ENCODE data around the gene IGSF8.
"Not testable (repeated sequence)": the region's sequence is repeated elsewhere in the genome, so short reads cannot be mapped to it uniquely, and the experiment has no call there.

IGSF8 gene

DNA sequence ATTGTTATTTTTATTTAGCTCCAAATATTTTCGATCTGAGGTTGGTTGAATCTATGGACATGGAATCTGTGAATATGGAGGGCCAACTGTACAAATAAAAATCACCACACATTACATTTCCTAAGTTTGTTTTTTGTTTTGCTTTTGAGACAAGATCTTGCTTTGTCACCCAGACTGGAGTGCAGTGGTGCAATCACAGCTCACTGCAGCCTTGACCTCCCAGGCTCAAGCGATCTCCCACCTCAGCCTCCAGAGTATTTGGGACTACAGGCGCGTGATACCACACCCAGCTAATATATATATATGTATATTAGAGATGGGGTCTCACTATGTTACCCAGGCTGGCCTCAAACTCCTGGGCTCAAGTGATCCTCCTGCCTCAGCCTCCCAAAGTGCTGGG is 27.9 kb upstream of the IGSF8 start:
- DNase-seq, result not testable (repeated sequence)

DNA sequence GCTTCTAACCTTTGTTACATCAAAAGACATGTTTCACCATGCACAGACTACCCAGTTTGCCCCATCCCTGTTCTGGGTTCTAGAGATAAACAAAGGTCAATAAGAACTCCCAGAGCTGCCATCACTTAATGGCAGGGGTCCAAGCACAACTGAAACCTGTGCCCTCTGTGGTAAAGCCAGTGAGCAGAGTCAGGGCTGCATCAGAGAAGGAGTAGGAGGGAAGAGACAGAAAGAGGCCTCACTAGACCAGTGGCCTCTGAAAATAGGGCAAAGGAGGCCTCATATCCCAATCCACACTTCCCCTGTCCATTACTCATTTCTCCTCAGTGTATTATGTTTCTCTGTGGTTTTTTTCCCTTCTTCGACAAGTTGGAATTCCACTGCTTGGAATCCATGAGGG is 27.3 kb upstream of the IGSF8 start:
- no peak for DNase-seq

DNA sequence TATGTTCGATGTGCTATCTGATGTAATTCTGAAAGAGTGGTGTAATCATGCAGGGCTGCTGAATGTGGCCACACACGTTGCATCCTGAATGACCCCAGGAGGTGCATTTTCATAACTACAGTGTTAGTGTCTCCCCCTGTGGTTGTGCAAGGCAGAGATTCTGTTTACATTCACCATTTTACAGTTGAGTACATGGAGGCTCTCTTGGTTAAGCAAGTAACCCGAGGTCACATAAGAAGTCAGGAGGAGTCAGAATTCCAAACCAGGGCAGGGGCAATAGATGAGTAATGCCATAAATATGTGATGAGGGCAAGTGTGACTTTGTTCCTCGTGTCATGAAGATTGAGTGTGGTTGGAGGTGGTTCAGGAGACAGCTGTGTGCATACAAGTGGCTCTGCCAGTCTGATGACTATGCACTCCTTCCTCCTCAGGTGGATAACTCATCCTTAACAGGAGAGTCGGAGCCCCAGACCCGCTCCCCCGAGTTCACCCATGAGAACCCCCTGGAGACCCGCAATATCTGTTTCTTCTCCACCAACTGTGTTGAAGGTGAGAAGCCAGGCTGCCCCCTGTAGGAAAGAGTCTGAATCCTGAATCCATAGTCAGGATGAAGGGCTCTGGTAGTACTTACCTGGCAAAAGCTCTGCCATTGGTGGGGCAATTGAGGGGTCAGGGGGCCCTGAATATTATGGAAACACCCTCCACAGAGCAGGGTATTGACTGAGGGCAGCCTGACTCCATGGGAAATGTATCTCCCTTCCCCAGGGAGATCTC is 26.5 kb upstream of the IGSF8 start:
- DNase-seq, result no peak

DNA sequence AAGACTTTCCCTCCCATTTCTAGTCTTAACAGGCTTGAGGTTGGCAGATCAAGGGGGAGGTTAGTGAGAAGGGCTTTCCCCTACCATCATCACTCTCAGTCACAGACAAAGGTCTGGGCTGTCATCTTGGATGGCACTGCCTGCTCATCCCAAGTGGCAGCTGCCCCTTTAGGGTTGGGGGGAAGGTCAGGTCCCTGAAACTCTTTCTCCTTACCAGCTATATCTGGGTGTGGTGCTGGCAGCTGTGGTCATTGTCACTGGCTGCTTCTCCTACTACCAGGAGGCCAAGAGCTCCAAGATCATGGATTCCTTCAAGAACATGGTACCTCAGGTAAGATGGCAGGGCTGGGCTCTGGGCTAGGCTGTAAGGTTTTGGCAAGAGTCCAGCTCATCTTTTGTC is 25.3 kb upstream of the IGSF8 start:
- no peak for DNase-seq

DNA sequence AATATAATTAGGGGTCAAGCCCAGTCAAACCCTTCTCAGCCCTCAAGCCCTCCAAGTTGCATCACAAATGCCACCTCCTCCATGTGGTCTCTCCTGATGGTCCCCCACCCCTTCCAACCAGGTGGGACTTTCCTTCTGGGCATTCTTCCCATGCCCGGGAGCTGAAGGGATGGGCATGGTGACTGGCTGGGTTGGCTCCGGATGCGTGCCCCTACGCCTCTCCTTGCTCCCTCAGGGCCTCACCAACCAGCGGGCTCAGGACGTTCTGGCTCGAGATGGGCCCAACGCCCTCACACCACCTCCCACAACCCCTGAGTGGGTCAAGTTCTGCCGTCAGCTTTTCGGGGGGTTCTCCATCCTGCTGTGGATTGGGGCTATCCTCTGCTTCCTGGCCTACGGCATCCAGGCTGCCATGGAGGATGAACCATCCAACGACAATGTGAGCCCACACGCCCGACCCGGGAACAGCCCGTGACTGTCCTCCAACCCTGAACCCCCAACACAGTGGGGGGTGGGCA is 24.6 kb upstream of the IGSF8 start:
- DNase-seq, result no peak

DNA sequence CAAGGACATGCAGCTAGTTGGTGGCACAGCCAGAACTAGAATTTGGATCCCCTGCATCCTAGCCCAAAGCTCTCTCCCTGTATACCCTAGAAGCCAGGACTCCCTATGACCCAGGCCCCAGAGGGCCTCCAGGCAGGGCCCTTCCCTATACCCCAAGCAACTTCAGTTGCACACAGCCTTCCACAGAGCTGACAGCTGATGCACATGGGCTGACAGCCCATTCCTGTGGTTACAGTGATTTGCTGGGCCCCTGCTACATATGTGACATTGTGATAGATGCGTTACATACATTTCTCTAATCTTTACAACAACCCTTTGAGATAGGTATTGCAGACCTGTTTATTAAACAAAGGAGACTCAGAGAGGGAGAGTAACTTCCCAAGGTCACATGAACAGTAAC is 23.0 kb upstream of the IGSF8 start:
- no peak for DNase-seq

DNA sequence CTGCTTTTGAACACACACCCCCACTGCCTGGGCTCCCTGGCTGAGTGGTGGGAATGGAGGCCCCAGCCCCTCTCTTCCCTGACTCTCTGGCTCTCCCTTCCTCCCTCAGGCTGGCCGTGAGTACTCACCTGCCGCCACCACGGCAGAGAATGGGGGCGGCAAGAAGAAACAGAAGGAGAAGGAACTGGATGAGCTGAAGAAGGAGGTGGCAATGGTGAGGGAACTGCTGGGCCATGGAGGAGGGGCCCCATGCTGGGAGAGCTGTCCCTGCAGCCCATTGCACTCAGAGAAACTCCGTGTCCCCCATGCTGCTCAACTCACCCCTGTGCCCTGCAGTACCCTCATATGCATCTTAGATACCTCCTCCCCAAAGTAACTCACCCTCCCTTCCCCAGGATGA is 22.4 kb upstream of the IGSF8 start:
- DNase-seq, result no peak

DNA sequence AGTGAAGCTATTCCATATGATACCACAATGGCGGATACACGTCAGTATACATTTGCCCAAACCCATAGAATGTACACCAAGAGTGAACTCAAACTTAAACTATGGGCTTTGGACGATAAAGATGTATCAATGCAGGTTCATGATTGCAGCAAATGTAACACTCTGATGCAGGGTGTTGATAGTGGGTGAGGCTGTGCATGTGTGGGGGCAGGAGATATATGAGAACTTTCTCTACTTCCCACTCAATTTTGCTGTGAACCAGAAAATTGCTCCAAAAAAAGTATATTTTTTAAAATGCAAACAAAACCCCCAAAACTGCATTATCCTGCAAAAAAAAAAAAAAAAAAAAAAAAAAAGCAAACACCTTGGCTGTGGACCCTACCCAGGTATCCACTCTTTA is 20.5 kb upstream of the IGSF8 start:
- no peak for DNase-seq

DNA sequence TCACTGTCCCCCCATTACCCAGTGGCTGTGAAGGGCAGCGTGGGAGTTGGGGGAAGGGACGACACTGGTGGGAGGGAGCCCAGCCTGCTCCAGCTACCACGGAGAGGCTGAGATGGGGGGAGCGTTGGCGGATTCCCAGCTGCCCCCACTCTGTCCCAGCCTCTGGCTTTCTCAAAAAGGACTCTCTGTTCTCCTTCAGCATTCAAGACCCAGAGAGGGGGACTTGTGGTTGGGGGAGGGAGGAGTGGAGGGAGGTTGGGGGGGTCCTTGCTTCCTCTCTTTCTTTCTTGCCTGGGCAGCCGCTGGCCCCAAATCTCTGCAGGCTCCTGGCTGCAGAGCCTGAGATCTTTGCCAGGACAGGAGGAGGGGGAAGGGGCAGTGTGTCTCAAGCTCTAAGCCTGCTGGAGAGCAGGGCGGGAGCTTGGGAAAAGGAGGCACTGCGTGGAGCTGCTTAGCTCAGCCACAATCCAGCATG is 19.3 kb upstream of the IGSF8 start:
- no peak for DNase-seq

DNA sequence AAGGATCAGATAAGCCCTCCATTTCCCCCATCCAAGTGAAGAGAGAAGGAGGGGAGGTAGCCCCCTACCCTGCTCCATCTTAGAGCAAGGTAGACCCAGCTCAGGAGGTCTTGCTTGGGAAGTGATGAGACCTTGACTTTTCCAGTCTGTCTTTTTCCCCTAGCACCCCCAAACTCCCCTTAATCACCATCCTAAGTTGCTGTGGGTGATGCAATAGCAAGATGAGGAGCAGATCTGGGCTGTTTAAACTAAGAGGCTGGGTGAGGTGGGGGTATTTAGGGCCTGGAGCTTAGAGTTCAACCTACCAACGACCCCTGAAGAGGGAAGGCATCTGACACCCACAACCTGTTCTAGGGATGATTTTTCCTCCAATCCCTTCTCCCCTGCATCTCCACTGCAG is 18.9 kb upstream of the IGSF8 start:
- no peak for DNase-seq

DNA sequence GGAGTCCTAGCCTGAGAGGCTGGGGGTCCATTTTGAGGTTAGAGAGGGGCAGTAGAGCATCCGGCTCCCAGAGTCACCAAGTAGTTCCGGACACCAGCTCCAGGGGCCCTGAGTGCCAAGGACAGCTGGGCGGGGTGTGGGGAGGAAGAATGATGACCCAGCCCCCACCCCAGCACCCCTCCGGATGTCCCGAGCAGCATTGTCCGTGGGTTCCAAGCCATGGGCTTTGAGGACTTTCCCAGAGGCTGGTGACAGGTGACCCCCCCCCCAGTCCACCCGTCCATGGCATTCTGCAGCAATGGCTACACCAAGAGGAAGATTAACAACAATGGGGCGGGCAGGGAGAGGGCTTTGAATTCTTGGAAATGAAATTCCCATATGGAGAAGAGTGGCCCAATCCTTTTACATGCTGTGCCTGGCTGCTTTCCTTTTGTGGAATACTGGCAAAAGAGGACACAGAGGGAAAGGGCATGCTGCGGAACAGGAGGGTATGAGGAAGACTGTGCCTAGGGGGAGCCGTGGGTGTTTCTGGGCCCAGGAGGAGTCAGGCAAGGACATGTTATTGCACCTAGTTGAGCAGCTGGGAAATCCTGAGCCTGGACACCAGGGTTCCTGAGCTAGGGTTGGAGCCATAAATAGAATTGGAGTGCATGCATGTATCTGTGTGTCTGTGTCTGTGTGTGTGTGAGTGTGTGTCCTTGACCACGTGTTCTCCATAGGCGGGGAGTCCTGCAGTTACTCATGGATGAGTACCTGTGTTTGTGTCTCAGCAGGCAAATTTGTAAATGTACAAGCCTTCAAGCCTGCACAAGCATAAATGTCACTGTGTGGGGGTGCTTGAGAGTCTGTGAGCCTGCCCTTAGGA is 18.1 kb upstream of the IGSF8 start:
- DNase-seq, result no peak

DNA sequence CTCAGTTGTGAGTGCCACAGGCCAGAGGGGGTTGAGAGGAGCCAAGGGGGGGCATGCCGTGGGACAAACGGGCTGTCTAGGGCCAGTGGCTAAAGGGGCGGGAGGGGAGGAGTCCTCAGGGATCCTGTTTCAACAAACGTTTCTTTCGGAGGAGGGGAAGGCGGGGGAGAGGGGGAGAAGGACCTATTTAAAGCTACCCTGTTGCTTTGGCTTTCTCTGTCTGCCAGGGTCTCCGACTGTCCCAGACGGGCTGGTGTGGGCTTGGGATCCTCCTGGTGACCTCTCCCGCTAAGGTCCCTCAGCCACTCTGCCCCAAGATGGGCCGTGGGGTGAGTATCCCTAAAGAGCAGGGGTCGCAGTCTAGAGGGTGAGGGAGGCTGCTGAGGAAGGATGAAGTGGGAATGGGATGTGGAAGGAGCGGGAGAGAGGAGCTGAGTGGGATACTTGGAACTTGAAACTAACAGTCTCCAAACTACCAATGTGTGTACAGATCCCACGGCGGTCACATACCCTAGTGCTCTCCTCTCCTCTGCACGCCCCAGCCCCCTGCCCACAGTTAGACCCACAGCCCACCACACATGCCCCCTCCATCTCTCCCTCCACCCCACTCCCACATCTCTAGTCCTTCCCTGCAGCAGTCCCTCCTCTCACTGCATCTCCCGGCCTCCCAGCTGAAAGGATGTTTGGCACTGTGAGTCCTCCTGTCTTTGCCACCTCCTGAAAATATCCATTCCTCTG is 17.3 kb upstream of the IGSF8 start, which contains the start of gene ATP1A2:
TSS of gene ATP1A2 (plus strand) at position 215 of the 738 bp plus-strand sequence. CDS start at position 318, 103 bp downstream.
- DNase-seq, result no peak

DNA sequence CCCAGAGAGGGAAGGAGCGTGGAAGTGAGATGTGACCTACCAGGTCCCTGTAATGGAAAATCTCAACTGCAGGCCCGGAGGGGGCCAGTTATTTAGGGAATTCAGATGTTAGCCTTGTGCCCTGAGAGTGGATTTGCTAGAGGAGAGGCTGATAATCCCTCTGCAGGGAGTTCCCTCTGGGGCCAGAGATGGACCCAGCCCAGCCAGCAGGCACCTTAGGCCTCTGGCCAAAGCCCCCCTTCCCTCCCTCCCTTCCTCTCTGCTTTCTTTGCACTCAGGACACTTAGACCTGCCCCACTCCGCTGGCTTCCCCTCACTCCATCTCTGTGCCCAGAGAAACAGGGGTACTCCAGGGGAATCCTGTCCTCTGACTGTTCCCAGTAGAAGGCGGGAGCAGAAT is 15.7 kb upstream of the IGSF8 start:
- no peak for DNase-seq

DNA sequence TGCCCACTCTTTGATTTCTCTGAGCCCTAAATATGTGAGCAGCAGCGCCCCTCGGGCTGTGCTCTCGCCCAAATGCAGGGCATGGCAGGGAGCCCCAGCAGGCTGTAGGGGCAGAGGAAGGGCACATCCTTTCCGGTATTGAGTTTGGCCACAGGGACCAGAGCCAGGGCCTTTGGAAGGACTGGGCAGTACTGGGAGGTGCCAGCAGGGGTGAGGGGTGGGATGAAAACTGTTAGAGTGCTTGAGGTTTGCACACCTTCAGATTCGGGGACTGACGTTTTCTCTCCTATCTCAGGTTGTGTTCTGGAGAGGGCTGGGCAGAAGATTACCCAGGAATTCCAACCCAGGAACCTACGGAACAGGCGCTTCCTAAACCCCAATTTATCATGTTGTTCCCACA is 15.0 kb upstream of the IGSF8 start:
- no peak for DNase-seq

DNA sequence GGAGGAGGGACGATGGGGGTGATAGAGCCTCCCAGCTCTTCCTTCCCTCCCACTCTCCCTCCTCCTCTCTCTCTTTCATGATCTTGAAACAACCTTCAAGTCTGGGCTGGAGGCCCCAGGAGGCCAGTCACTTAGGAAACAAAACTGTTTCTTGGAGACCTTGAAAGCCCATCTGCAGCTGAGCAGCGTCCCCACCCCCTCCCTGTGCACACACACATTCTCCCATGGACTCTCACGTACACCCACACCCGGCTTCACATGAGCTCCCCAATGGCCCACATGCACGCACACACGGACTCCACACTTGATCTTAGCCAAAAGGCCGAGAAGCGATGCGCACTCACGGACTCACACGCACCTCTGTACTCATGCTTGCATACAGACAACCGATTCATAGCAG is 13.9 kb upstream of the IGSF8 start:
- no peak for DNase-seq

DNA sequence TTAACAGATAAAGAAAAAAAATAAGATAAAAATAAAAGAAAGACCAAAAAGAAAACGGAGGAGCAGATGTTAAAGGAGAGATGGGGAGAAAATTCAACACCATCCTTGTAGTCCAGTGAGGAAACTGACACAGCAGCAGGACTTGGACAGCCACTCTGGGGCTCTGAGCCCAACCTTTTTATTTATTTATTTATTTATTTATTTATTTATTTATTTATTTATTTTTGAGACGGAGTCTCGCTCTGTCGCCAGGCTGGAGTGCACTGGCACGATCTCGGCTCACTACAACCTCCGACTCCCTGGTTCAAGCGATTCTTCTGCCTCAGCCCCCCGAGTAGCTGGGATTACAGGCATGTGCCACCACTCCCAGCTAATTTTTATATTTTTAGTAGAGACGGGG is 13.0 kb upstream of the IGSF8 start:
- not testable (repeated sequence) for DNase-seq

DNA sequence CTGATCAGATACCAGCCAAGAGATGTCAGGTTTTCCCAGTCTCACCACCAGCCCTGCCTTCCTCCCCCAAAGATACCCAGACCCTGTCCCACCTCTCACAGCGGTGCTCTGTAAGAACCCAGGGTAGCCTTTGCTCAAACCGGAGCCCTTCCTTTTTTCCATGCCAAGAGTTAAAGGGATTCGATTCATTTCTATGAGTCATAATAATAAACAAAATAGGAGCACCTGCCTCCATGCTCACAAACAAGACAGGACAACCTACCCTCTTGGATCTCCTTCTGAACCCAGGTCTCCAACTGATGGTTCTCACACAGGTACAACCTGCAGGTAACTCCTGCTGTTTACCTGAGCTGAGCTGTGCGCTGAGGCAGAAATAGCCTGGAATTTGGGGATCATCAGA is 11.3 kb upstream of the IGSF8 start:
- DNase-seq, result no peak

DNA sequence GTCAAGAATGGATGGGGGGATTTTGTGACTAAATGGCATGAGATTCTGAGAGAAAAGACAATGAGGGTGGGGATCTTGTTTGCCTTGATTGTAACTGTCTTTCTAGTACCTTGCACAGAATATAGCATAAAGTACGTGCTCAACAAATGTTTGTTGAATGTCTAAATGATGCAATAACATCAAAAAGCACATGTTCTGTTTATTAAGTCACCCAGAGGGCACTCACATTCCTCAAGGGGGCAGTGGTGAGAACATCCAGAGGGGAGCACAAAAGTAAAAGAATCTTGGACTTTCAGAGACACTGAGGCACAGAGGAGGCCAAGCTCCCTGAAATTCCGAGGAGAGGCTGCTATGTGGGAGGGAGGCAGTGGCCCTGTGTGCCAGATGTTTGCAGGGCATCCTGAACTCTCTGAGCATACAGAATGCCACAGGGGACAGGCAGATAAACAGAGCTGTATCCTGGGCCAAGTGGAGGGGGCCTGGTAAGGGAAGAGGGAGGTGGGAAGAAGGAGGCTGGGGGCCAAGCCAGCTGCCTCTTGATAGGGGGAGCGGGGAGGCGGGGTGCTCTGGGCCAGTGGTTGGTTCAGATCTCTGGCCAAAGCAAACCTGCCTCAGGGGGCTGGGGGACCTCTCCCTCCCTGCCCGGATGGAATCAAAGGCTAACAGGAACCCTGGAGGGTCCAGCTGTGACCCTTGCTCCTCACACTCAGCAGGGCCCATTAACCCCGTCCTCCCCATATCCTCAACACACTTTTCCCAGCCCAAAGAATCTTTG is 10.7 kb upstream of the IGSF8 start:
- peak; percentile 54 for DNase-seq

DNA sequence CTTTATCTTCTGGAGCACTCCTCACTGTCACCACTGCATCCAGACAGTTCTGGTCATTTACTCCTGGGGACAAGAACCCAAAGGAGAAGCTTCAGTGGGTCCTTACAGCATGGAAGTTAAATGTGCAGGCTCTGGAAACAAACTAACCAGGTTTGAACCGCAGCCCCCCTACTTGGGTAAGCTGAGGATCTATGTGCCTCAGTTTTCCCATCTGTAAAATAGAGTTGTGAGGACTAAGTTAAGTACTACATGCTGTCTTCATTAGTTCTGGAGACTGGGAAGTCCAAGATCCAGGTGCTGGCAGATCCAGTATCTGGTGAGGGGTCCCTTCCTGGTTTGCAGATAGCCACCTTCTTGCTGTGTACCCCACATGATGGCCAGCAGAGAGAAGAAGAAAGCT is 9.1 kb upstream of the IGSF8 start:
- DNase-seq, result no peak

DNA sequence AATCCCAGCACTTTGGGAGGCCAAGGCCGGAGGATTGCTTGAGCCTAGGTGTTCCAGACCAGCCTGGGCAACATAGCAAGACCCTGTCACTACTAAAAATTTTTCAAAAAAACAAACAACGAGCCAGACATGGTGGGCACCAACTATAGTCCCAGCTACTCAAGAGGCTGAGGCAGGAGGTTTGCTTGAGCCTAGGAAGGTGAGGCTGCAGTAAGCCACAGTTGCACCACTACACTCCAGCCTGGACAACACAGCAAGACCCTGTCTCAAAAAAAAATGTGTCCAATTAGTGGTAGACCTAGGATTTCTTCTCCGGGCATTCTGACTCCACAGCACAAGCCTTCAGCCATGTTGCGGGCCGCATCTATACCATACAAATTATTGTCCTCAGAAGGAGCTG is 6.7 kb upstream of the IGSF8 start:
- no peak for DNase-seq

DNA sequence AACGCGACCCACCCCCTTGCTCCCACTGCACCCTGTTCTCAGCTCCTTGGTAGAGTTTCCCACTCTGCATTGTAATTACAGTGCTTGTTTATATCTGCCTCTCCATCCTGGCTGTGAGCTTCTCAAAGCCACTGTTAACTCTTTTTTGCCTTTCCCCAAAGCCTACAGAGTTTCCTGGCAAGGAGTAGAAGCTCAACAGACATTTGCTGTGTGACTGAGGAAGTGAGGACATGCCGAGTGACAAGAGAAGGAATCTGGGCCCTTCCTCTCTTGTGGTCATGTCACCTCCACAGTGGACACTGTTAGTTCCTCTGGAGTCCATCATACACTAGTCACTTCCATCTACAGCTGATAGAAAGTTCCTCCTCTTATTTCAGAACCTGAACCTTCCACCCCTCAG is 6.1 kb upstream of the IGSF8 start:
- DNase-seq, result no peak

DNA sequence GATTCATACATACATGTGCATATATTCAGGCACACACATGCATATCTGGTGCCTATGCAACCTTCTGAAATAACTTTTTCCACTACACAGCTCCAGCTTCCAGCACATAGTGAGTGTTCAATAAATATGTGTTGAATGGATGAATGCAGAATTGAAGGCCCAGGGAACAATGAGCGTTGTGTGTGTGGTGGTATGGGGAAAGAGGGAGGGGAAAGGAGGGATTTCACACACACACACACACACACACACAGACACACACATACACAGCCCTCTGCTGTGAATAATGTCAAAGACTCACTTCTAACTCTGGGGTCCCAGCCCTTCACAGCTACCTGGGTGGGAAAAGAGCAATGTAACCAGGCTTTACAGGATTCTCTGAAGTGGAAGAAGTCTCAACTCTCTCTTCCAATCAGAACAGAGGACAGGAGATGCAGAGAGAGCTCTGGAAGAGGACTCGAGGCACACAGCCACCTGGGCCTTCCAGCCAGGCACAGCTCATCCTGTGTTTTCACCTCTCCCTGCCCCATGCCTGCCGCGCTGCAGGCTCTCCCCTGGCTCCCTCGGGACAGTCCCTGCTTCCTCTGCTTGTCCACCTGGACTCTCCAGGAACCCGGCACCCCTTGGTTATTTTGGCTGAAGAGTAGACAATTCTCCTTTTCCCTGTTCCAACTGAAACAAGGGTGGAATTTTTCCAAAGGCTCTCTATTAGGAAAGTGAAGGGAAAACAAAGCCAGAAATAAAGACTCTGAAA is 5.4 kb upstream of the IGSF8 start:
- no peak for DNase-seq

Data from CD4-positive, alpha-beta T cell treated with Interleukin-17A for 1 hour (primary cell).